NCI-H345 treated with DMSO at 0.1 percent for 48 hours (cell line): ENCODE measurements around the gene RIPPLY2.
A peak's percentile ranks its signal among the peaks of the same experiment; 100 is the strongest.

Experiments used
- DNase-seq: peaks from one replicate; lab custom pipeline; 2025; ENCODE audit not compliant: unreplicated experiment; lab: John Stamatoyannopoulos, UW

RIPPLY2 gene

GRCh38 chr6:83859410-83860358, 6.5 kb downstream of the RIPPLY2 start, which contains the start of gene CYB5R4:
TSS of gene CYB5R4 (plus strand) at chr6:83859689. CDS start at chr6:83859783, 94 bp downstream.
- DNase-seq: peak; percentile 82

- DNase-seq: no peak
Observed at GRCh38 chr6:83860359-83860755, 7.2 kb downstream of the RIPPLY2 start.

GRCh38 chr6:83860782-83861495, 7.8 kb downstream of the RIPPLY2 start:
- DNase-seq: no peak

- no peak for DNase-seq
Observed at GRCh38 chr6:83862776-83863471, 9.8 kb downstream of the RIPPLY2 start.

GRCh38 chr6:83867043-83867442, 13.9 kb downstream of the RIPPLY2 start:
- no peak for DNase-seq

- DNase-seq: no peak
Observed at GRCh38 chr6:83867527-83868161, 14.5 kb downstream of the RIPPLY2 start.

GRCh38 chr6:83868639-83869038, 15.5 kb downstream of the RIPPLY2 start:
- DNase-seq: no peak

- DNase-seq: no peak
Observed at GRCh38 chr6:83870649-83871048, 17.5 kb downstream of the RIPPLY2 start.

- no peak for DNase-seq
Observed at GRCh38 chr6:83872386-83873118, 19.4 kb downstream of the RIPPLY2 start.

- no peak for DNase-seq
Observed at GRCh38 chr6:83873869-83874268, 20.7 kb downstream of the RIPPLY2 start.

- no peak for DNase-seq
Observed at GRCh38 chr6:83875843-83876242, 22.7 kb downstream of the RIPPLY2 start.

GRCh38 chr6:83878902-83879644, 25.9 kb downstream of the RIPPLY2 start:
- no peak for DNase-seq

- DNase-seq: no peak
Observed at GRCh38 chr6:83879746-83880145, 26.6 kb downstream of the RIPPLY2 start.

GRCh38 chr6:83883240-83883639, 30.1 kb downstream of the RIPPLY2 start:
- no peak for DNase-seq

- DNase-seq: peak; percentile 55
Observed at GRCh38 chr6:83884523-83884922, 31.4 kb downstream of the RIPPLY2 start.

- DNase-seq: no peak
Observed at GRCh38 chr6:83885984-83886383, 32.8 kb downstream of the RIPPLY2 start.

- DNase-seq: no peak
Observed at GRCh38 chr6:83889621-83890020, 36.5 kb downstream of the RIPPLY2 start.

- DNase-seq: no peak
Observed at GRCh38 chr6:83890520-83890919, 37.4 kb downstream of the RIPPLY2 start.

GRCh38 chr6:83891586-83891985, 38.4 kb downstream of the RIPPLY2 start:
- no peak for DNase-seq

- peak; percentile 58 for DNase-seq
Observed at GRCh38 chr6:83893024-83893423, 39.9 kb downstream of the RIPPLY2 start.
